ENCODE measurements around the gene HDAC4.

The HDAC4 gene

GRCh38 chr2:239194731-239195317 lies 206.0 kb downstream of the HDAC4 start:
- no peak for DNase-seq

GRCh38 chr2:239193925-239194677 lies 206.7 kb downstream of the HDAC4 start:
- DNase-seq = no peak

GRCh38 chr2:239193401-239193811 lies 207.4 kb downstream of the HDAC4 start:
- DNase-seq = no peak

- no peak for DNase-seq
Measured at GRCh38 chr2:239192975-239193374, 207.8 kb downstream of the HDAC4 start.

- DNase-seq = no peak
Measured at GRCh38 chr2:239192456-239192855, 208.4 kb downstream of the HDAC4 start.

GRCh38 chr2:239190921-239191885 lies 209.6 kb downstream of the HDAC4 start:
- DNase-seq = no peak

GRCh38 chr2:239190361-239190760 lies 210.5 kb downstream of the HDAC4 start:
- no peak for DNase-seq

- no peak for DNase-seq
Measured at GRCh38 chr2:239189711-239190131, 211.1 kb downstream of the HDAC4 start.

GRCh38 chr2:239188536-239188935 lies 212.3 kb downstream of the HDAC4 start:
- DNase-seq = no peak

- DNase-seq = no peak
Measured at GRCh38 chr2:239187464-239188253, 213.2 kb downstream of the HDAC4 start.

- DNase-seq = no peak
Measured at GRCh38 chr2:239186516-239187357, 214.1 kb downstream of the HDAC4 start.

- DNase-seq = no peak
Measured at GRCh38 chr2:239184968-239185903, 215.6 kb downstream of the HDAC4 start.

- DNase-seq = no peak
Measured at GRCh38 chr2:239184179-239184578, 216.6 kb downstream of the HDAC4 start.

- no peak for DNase-seq
Measured at GRCh38 chr2:239182981-239183791, 217.6 kb downstream of the HDAC4 start.

- no peak for DNase-seq
Measured at GRCh38 chr2:239181903-239182581, 218.8 kb downstream of the HDAC4 start.

GRCh38 chr2:239181074-239181902 lies 219.5 kb downstream of the HDAC4 start:
- no peak for DNase-seq

GRCh38 chr2:239180526-239181073 lies 220.2 kb downstream of the HDAC4 start:
- DNase-seq = no peak
